GM19239 (cell line): ENCODE results near the gene ROR1.

Source experiments
- DNase-seq: peaks from one replicate; pipeline ENCODE4 v3.0.0; 2011; ENCODE audit warnings: low spot score; ENCODE audit not compliant: insufficient read length
- FAIRE-seq: peaks from 2 replicates; lab custom pipeline; 2011; peaks lifted over from hg19 to GRCh38; lab: Jason Lieb, UNC

ROR1 gene

DNA sequence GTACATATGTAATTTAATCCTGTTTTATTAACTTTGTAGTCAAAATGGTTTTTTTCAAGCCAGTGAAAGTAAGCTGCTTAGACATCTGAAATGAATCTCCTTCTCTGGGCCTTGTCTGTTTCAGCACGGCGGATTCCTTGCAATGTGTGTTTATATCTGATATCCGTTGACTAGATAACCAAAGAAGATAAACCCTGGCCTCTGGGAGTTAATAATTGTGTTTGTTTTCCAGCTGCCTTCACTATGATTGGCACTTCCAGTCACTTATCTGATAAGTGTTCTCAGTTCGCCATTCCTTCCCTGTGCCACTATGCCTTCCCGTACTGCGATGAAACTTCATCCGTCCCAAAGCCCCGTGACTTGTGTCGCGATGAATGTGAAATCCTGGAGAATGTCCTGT lies 366.1 kb downstream of the ROR1 start:
- no peak for DNase-seq
- no peak for FAIRE-seq

DNA sequence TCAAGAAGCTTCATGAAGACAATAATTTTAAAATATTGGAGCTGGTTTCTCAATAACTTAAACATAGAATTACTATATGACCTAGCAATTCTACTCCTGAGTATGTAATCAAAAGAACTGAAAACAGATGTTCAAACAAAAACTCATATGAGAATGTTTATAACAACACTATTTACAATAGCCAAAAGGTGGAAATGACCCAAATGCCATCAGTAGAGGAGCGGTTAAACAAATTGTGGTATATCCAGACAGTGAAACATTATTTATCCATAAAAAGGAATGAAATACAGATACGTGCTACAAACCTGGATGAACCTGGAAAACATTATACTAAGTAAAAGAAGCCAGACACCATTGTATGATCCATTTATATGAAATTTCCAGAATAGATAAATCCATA lies 366.8 kb downstream of the ROR1 start:
- no peak for FAIRE-seq
- no peak for DNase-seq

DNA sequence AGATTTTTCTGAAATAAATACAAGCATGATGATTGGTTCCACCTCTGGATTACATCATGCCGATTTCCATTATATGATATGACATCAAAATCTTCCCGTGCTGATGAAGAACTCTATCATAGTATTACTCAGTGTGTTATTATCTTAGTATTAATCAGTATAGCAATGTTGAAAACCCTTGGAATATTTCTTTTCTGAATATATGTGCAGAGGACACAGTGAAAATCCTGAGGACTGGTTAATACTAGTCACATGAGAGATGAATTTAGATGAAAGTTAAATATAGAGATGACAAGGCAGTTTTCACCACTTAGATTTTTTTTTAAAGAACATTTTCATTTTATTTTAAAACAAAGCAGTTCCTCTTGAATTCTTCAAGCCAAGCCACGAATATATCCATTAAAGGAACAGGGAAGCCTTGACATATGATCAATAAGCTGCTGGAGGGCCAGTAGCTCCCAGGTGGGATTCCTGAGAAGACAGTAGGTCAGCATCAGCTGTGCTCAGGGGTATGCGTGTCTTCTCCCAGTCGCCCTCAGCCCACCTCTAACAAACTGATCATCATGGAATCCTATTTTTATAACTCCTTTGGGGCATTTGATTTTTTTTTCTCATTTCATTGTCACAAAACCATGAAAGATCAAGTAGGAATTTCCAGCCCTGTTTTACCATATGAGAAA lies 373.4 kb downstream of the ROR1 start:
- DNase-seq = no peak
- no peak for FAIRE-seq

DNA sequence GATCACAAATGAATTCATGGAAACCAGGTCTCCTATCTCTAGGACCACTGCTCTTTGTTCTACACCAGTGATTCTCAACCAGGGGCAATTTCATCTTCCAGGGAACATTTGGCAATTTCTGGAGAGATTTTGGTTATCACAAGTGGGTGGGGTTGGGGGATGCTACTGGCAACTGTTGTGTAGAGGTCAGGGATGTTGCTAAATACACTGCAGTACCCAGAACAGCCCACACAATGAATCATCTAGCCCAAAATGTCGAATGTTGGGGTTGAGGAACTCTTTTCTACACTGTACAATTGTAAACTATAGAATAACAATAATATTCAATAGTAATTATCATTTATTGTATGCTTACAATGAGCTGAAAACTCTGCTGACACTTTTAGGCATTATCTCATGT lies 373.9 kb downstream of the ROR1 start:
- DNase-seq (no peak), FAIRE-seq (no peak)

DNA sequence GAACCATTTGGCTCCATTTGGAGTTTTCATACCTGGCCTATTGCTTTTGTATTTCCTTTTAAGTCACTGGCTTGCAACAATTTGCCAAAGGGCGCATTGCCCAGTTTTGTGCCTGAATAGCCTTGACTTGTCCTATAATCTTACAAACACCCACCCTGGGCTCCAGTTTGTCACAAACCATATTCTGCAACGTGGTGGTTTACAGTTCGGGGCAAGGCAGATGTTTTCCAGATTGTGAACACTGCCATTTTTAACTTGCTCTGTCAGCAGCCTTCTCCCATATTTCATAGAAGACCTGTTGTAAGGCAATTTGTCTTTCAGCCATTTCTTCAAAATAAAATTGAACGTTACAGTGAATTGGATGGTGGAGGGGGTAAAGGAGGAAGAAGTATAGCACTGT lies 376.4 kb downstream of the ROR1 start:
- DNase-seq (no peak), FAIRE-seq (no peak)

DNA sequence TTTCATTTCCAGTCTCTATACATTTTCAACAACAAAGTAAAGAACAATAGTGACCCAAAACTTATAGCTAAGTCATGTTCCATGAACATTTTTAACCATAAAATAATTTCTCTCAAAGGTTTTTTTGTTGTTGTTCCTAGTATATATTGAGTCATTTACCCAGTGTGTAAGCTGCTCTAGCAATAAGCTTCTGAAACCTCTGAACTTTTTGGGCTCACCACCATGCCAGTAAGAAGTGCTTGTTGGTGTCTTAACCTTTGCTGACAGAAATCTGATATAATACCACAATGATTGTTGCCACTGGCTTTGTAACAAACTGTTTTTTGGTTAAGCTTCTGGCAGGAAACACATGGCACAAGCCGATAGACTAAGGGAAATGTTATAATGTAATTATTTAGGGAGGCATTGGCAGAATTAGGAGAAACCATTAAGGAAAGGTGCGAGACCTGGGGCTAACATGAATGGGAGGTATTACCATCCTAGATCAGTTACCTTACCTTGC lies 377.0 kb downstream of the ROR1 start:
- no peak for FAIRE-seq

DNA sequence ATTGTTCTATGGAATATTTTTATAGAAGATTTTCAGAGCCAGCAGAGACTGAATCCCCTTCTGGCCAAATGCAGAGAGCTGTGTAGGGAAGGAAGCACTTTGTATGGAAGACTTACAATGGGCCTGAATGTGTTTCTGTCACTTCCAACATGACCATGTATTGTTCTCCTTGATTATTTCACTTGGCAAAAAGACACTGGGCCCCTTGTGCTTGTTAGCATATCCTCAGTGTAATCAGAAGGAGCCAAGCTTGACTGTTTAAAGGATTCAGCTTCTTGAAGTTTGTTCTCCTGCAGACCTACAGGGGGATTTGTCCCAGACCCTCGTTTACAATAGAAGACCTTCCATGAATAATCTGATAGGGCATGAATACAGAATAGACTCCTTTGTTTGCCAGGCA lies 381.5 kb downstream of the ROR1 start:
- DNase-seq (no peak), FAIRE-seq (no peak)

More for the DNA sequence above, 377.0 kb downstream of the ROR1 start:
- no peak for DNase-seq

DNA sequence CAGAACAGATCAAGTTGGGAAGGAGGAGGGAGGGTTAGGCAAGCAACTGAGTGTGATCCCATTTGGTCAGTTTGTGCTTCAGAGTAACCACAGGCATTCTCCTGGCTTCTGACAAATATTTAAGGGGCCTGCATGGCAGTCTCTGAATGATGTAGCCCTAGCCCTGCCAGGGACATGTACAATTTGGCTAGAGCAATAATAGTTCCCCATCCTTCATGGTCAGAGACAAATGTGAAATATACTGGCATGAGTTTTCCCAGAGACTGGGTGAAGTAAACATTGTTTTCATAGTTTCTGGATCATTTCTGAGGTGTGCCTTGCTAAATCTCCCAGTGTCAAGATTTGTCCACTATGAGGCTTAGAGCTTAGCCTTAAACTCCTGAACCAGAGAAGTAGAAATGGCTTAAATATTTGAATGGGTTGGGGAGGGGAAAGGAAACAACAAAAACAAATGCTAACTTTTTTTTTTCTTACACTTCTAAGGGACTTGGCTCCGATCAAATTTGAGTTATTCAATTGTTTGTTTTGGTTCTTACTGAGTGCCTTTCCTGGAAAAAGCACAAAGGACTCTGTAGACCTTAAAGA lies 387.6 kb downstream of the ROR1 start:
- DNase-seq = no peak

DNA sequence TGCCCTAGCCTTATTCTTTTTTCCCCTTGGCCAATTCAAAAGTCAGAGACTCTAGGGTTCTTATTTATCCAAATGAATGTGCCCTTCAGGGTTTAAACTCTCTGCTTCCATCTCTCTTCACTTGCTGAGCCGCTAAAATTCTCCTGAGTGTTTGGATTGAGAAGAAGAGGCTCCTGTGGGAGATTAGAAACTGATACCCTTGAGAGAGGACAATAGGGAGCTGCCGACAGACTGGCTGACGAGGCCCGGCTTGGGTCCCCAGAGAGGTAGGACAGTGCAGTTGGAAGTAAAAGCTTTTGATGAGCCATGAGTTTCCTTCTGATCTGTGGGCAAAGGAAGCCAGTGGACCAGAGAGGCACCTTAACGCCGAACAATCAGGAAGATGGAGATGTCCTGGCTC lies 388.3 kb downstream of the ROR1 start:
- DNase-seq (no peak), FAIRE-seq (no peak)

More for the DNA sequence above, 387.6 kb downstream of the ROR1 start:
- FAIRE-seq = no peak

DNA sequence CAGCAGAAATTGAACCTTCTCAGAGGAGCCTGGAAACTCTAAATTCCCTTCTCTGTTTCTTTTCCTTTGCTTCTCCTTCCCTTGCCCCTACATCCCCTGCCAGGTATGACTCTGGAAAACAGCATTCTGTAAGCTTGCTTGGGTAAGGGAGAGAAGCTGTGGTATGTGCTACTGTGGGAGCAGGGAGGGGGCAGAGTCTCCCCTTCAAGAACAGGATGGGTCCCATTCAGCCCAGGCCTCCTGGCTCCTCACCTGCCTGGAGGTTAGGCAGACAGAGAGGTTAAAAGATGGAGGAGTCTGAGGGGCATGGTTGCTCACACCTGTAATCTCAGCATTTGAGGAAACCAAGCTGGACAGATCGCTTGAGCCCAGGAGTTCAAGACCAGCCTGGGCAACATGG lies 389.0 kb downstream of the ROR1 start:
- no peak for DNase-seq
- FAIRE-seq = no peak

DNA sequence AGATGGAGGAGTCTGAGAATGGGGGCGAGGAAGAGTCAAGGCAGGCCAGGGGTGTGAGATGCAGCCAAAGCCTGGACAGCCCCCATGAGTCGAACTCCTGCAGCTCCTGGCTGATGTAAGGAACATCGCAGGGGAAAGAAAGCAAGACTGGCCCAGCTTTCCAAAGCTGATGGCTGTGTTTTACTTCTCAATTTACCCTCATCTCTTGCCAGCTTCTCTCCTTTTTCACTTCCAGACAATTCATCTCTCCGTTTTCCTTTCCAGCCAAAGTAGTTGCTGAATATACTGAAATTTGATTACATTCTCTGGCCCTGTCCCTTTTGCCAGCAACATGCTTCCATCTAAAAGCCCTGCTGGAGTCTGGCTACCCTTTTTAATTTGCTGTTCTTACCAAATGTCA lies 389.6 kb downstream of the ROR1 start:
- FAIRE-seq = no peak
- no peak for DNase-seq

DNA sequence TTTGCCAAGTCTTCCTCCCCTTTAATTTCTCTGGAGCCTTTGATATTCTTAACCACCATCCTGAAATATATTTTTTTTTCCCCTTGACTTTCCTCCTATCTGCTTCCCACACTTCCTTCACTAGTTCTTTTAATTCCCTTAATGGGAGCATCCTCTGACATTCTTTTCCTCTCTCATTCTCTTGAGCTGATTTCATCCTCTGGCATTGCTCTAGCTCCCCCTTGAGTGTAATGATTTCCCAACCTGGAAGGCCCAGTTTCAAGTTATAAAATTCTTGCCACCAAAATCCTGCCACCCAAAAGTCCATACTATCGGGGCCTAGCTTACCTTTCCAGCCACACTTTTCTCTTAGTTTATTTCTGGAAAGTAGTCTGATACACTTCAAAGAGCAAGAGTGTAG lies 390.2 kb downstream of the ROR1 start:
- DNase-seq (no peak), FAIRE-seq (no peak)

DNA sequence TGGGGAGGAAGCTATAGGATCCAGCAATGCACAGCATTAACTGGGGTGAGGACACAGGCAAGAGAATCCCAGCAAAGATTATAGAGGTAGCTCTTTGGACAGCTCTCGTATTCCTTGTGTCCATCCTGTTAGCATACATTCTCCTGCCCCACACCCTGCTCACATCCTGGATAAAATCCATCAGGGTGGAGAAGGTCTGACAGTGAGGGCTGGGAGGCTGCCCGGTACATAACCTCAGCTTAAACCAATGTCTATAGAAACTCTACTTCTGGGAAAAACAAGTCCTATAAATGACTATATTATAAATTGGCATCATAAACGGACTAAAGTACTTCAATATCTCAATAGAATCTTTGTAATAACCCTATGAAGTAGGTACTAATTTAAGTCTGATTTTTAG lies 392.8 kb downstream of the ROR1 start:
- DNase-seq = no peak
- FAIRE-seq = no peak

DNA sequence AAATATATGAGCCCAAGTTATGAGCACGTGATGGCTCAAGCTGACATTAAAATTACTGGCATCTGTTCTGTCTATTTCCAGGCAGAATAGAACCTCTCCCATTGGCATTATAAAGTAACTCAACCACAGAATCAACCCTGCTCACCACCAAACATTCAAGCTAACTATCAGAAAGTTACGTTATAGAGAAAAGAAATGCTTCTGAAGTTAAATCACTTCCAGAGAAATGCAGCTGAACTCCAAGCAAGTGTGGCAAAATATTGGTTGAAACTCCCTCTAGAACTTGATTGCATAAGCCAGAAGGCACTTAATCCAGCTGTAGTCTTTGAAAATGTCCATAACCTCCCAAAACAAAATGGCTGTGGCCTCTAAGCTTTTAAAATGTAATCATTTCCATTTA lies 393.4 kb downstream of the ROR1 start:
- no peak for DNase-seq
- no peak for FAIRE-seq

DNA sequence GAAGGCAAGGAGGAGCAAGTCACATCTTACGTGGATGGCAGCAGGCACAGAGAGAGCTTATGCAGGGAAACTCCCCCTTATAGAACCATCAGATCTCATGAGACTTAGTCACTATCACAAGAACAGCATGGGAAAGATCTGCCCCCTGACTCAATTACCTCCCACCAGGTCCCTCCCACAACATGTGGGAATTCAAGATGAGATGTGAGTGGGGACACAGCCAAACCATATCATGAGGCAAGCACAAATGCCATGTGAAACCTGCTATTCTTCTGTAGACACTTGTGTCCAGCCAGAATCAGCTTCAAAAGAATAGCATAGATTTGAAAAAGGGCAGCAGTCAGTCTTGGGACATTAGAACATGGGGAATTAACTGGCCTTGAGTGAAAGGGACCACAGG lies 397.4 kb downstream of the ROR1 start:
- DNase-seq = no peak
- no peak for FAIRE-seq

DNA sequence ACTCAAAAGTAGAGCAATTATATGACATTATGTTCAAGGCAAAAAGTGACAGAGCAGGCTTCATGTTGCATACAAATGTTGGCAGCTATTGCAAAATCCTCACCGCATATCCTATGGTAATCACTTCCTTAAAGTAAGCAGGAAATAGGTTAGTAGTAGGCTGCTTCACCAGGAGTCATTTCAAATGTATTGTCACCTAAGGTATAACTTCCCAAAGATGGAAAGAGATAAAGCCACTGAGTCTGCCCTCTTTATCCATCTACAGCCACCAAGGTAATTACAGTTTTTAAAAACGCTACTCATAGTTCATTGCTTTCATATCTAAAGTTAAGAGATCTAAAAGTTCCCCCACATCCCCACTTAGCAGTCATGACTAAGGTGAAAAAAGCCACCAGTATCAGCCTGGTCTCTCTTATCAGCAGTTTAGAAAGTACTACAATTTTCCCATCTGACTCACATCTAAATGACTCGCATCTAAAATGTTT lies 398.0 kb downstream of the ROR1 start:
- DNase-seq = no peak
- FAIRE-seq = peak; percentile 63

DNA sequence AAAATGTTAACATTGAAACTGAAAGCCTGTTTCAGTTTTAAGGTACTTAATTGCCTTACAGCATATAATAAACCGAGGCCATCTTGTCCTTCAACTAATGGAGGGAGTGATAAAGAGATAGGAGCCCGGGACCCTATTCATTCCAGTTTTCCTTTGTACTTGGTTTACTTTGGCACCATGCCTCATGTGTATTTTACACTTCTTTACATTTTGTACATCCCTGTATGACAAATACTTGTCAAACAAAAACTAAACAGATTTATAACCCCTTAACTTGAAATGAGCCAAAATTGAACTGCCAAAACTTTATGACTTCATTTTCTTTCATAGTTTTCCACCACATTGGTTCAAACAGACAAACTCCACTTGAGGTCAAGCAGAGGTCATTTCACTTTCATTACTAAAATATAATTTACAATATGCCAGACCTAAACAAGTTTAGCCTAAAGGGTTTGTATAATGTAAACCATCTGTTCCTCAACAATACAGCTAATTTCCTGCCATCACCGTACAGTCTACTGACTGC lies 398.7 kb downstream of the ROR1 start:
- DNase-seq = no peak
- FAIRE-seq = no peak

DNA sequence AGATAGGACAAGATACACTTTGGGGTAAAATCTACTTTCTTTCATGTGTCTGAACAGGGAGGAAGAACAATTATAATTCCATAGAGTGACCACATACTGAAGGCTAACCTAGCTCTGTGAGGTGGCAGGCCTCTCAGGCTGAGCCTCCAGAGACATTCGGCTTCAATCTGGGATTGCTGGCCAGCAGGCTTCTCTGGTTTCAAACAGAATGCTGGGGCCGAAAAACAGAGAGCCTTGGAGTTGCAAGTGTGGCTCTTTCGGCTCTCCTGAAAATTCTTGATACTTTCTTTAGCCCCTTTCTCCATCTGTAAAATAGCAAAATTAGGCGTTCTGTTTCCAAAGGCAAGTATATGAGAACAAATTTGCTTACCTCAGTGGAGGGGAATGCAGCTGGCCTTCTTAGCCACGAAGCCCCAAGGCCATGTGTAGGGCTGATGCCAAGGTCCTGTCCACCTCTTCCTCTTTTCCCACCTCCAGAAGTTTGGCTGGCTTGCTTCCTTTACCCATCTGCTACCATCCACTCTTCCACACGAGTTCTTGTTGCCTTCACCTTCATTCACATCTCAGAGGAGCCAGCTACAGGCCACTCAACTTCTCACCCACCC lies 399.6 kb downstream of the ROR1 start:
- FAIRE-seq = no peak

DNA sequence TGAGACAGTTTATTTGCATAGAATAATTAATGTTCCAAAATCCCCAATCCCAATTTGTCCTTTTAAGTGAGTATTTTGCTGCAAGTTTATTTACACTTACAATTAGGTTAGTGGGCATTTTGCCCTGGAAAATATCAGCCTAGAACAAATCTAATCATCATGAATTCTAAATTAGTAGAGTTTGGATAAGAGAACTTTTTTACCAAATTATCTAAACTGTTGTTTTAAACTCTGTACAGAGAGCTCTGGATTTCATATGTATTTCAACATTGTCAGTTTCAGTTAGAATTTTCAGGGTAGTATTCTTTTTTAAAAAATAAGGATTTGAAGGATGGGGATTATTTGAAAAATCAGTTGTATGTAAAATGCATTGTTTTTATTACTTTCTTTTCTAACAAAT lies 401.8 kb downstream of the ROR1 start:
- no peak for DNase-seq

More for the DNA sequence above, 399.6 kb downstream of the ROR1 start:
- DNase-seq = no peak

DNA sequence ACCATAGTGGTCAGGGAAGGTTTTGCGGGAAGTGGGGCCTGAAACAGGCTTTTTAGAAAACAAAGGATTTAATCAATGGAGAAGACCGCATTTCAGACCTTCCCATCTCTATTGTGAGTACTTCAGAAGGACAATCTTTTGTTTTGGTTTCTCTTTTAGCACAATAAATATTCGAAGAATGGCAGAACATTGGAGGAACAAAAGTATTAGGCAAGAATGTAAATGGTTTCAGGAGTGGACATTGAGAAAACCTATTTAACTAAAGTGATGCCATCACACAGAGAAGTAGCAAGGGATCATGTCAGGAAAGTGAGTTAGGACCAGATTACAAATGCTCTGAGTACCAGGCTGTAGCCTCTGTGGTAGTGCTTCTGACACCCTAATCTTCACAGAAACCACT lies 402.8 kb downstream of the ROR1 start:
- FAIRE-seq (no peak), DNase-seq (no peak)

More for the DNA sequence above, 401.8 kb downstream of the ROR1 start:
- no peak for FAIRE-seq

DNA sequence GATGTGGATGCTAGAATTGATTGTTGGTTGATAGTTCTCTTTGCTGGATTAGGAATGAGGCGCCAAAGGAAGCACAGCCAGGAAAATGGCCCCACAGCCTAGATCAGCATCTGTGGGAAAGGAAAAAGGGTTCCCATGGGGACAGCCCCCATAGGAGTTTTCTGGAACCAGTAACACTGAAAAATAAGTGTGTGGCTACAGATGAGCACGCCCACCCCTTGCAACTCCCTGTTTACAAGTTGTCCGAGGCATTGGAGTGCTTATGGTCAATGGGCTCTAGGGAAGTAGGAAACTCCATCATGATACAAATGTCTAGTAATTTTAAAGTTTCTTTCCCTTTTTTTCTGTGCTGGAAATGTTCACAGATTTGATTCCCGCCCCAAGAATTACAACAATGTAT lies 405.8 kb downstream of the ROR1 start:
- no peak for FAIRE-seq
- DNase-seq = no peak
